Progenitor cell of endocrine pancreas (in vitro differentiated cells): ENCODE results near the gene KIF16B. TPM values are rescaled to one million over a fixed set of nuclear protein-coding genes. Genes with fewer than 3 reads are reported as not detected.

ENCODE experiments used
- DNase-seq: peaks from one replicate; pipeline ENCODE4 v3.0.0; 2021; ENCODE audit warnings: low spot score; ENCODE audit not compliant: unreplicated experiment
- H3K27ac Mint-ChIP-seq: 2 replicates; pipeline ENCODE4 v1.8.0; 2021; ENCODE audit warnings: mild to moderate bottlenecking, moderate library complexity, mixed read lengths
- H3K27me3 Mint-ChIP-seq: 2 replicates; pipeline ENCODE4 v1.8.0; 2021; ENCODE audit warnings: mixed read lengths
- H3K36me3 Mint-ChIP-seq: 2 replicates; pipeline ENCODE4 v1.8.0; 2022; ENCODE audit warnings: mixed read lengths; ENCODE audit not compliant: insufficient read depth
- H3K4me1 Mint-ChIP-seq: 2 replicates; pipeline ENCODE4 v1.8.0; 2021; ENCODE audit warnings: low read depth, mixed read lengths
- H3K4me3 Mint-ChIP-seq: 2 replicates; pipeline ENCODE4 v1.8.0; 2021; ENCODE audit warnings: low read depth, mild to moderate bottlenecking, moderate library complexity, mixed read lengths
- H3K9me3 Mint-ChIP-seq: 2 replicates; pipeline ENCODE4 v1.8.0; 2021; ENCODE audit warnings: low read depth, mixed read lengths
- total RNA-seq: library from RNA; stranded (reverse); gene quantifications from 2 replicates; pipeline ENCODE4 v1.2.1, GENCODE V29; 2021
- TF ChIP-seq, protein P1 (sequence below): fragments of 200-600 bp; sonication (generic); IDR thresholded peaks from one replicate; pipeline ENCODE4 v1.5.0; 2021; ENCODE audit warnings: antibody characterized with exemption, mild to moderate bottlenecking; ENCODE audit not compliant: unreplicated experiment

Gene KIF16B
- total RNA-seq, 1 donor from 2014 or later: 10.8 TPM

DNA sequence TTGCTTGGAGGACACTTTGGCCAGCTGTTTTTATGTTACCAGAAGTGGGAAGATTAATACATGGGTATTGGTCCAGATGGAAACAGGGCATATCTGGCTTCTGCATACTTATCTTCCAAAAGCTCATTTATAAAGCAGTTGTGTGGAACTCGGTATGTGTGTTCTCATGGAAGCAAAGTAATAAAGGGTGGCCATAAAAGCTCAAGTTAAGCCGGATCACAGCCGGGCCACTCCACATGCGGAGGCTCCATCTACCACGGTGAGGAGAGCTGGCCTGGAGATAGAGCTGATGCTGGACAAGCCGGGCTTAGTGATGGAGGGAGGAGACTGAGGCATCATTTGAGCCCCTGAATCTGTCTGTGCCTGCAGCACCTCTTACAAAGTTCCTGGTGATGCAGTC is 38.6 kb upstream of the KIF16B start:
- Mint-ChIP-seq H3K4me3 (no peak overlapping the region), H3K4me1 (peaks cover 4% of the 10 kb centered on the region), H3K9me3 (peaks cover 4% of the 10 kb centered on the region), H3K27me3 (peaks cover 7% of the 10 kb centered on the region), H3K27ac (no peak overlapping the region), H3K36me3 (no peaks in the 10 kb centered on the region)
- TF ChIP-seq, protein P1, sequence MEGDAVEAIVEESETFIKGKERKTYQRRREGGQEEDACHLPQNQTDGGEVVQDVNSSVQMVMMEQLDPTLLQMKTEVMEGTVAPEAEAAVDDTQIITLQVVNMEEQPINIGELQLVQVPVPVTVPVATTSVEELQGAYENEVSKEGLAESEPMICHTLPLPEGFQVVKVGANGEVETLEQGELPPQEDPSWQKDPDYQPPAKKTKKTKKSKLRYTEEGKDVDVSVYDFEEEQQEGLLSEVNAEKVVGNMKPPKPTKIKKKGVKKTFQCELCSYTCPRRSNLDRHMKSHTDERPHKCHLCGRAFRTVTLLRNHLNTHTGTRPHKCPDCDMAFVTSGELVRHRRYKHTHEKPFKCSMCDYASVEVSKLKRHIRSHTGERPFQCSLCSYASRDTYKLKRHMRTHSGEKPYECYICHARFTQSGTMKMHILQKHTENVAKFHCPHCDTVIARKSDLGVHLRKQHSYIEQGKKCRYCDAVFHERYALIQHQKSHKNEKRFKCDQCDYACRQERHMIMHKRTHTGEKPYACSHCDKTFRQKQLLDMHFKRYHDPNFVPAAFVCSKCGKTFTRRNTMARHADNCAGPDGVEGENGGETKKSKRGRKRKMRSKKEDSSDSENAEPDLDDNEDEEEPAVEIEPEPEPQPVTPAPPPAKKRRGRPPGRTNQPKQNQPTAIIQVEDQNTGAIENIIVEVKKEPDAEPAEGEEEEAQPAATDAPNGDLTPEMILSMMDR: no peak
- no peak for DNase-seq

DNA sequence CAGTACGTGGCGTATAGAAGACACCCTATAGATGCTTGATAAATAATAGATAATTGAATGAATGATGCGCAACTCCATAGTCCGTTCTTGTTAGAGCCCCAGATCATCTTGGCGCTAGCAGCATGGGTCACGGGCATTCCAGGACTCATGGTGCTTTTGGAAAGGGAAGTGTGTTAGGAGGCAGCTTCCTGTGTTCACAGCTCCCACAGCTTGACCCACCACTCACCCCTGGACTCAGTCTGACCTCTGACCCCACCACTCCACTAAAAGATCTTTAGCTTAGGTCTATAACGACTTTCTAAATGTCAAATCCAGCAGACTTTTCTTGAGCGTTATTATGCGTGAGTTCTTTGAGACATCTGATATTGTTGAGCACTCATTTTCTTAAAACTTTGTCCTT is 35.8 kb upstream of the KIF16B start:
- no peak overlapping the region for H3K4me3 Mint-ChIP-seq
- no peaks in the 10 kb centered on the region for H3K36me3 Mint-ChIP-seq
- peaks cover 7% of the 10 kb centered on the region for H3K27me3 Mint-ChIP-seq
- no peaks in the 10 kb centered on the region for H3K9me3 Mint-ChIP-seq
- no peak overlapping the region for H3K27ac Mint-ChIP-seq
- peaks cover 4% of the 10 kb centered on the region for H3K4me1 Mint-ChIP-seq
- TF ChIP-seq, protein P1: no peak
- DNase-seq: no peak

DNA sequence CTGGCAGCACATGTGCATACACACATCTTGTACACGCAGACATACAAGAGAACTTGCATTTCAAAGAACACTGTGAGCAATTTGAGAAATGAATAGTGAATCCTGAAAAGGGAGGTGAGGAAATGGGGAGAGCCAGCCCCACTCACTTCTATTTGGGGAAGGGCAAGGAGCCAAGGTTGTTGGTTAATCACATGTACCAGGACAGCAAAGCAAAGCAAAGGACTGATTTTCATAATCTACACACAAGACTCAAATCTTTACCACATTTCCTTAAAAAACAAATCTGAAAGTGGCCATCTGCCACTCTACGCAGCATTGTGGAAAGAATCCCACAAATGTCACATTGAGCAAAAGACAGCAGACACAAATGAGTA is 35.0 kb upstream of the KIF16B start:
- Mint-ChIP-seq H3K27ac (no peak overlapping the region), H3K4me1 (peaks cover 4% of the 10 kb centered on the region), H3K9me3 (no peaks in the 10 kb centered on the region), H3K36me3 (no peaks in the 10 kb centered on the region), H3K27me3 (peaks cover 7% of the 10 kb centered on the region), H3K4me3 (no peak overlapping the region)
- TF ChIP-seq, protein P1: no peak
- no peak for DNase-seq

DNA sequence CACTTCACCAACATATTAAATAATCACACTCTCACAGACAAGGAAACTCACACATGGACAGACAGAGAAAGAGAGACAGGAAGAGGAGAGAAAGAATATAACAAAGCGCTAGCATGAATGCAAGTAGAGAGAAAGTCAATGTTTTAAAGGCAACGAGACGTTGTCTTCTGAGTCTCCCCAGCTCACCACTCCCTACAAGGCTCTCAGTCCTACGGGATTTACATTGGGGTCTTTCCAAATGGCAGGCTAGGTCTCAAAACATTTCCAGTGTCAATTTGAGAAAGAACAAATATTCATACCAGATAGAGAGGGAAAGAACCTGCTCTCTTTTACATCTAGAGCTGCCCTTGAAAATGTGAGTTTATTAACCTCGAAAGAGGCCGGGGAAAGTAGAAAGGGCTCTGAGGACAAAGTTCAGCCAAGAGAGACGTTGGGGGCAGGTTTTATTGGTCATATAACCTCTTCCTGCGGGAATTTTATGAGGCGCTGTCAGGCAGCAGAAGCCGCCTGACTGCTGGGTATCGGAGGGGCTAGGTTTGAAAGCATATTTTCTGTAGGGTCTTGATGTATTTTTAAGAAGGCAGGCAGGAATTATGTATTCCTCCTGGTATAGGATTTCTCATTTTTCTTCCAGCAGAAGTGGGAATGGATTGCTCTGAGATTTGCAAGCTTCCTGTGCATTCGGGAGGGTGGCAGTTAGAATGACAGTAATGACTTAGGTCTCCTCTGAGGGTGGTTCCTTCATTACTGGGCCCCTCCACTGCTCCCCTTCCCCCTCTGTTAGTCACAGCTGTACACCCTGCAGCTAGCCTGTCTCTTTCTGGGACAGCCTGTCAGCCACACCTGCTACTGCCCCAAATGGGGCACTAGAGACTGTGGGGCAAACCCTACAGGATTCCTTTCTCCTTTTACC is 34.4 kb upstream of the KIF16B start:
- Mint-ChIP-seq H3K4me1 (peaks cover 4% of the 10 kb centered on the region), H3K4me3 (no peak overlapping the region), H3K27ac (no peak overlapping the region), H3K36me3 (no peaks in the 10 kb centered on the region), H3K27me3 (peaks cover 7% of the 10 kb centered on the region), H3K9me3 (no peaks in the 10 kb centered on the region)
- TF ChIP-seq, protein P1: no peak
- DNase-seq: no peak

DNA sequence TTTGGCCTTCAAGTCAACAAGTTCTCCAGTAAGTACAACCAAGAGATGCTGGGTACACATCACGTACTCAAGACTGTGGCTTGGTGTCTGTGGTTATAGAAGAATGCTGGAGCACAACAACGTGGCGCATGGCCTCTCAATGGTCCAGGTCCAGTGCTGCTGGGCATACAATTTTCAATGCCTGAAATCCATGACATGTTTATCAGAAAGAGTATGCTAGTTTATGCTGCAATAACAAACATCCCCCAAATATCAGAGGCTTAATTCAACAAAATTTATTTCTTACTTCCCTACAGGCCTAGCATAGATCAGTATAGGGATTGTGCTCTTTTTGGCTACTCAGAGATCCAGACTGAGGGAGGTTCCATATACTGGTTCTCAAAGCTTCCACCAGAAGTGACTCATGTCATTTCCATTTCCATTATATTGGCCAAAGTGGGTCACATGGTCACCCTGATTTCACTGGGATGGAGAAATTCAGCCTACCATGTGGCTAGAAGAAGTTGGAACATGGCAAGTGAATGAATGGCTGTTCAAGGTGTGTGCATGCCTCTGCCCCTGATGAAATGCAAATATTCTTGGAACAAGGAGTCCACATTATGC is 33.3 kb upstream of the KIF16B start:
- H3K4me1 Mint-ChIP-seq: peaks cover 4% of the 10 kb centered on the region
- DNase-seq: no peak
- no peaks in the 10 kb centered on the region for H3K9me3 Mint-ChIP-seq
- H3K27ac Mint-ChIP-seq: no peak overlapping the region
- TF ChIP-seq, protein P1: no peak
- no peak overlapping the region for H3K4me3 Mint-ChIP-seq
- peaks cover 7% of the 10 kb centered on the region for H3K27me3 Mint-ChIP-seq
- H3K36me3 Mint-ChIP-seq: no peaks in the 10 kb centered on the region
